Mesothelial cell of epicardium (in vitro differentiated cells): ENCODE measurements around the gene ANKRD22. TPM values are rescaled to one million over a fixed set of nuclear protein-coding genes. Genes with fewer than 3 reads are reported as not detected.

Source experiments
- DNase-seq, 2 experiments: peaks; one replicate each; pipeline ENCODE4 v3.0.0; 2021; ENCODE audit warnings: low spot score in 2 of 2; ENCODE audit not compliant: unreplicated experiment in 2 of 2
- H3K27ac Mint-ChIP-seq: 2 replicates; pipeline ENCODE4 v1.8.0; 2021; ENCODE audit warnings: mixed read lengths
- H3K27me3 Mint-ChIP-seq: 2 replicates; pipeline ENCODE4 v1.8.0; 2021; ENCODE audit warnings: low read depth, mixed read lengths
- H3K36me3 Mint-ChIP-seq: 2 replicates; pipeline ENCODE4 v1.8.0; 2021; ENCODE audit warnings: mixed read lengths
- H3K4me1 Mint-ChIP-seq: 2 replicates; pipeline ENCODE4 v1.8.0; 2021; ENCODE audit warnings: mixed read lengths
- H3K4me3 Mint-ChIP-seq: 2 replicates; pipeline ENCODE4 v1.8.0; 2021; ENCODE audit warnings: mild to moderate bottlenecking, moderate library complexity, mixed read lengths
- H3K9me3 Mint-ChIP-seq: 2 replicates; pipeline ENCODE4 v1.8.0; 2021; ENCODE audit warnings: mixed read lengths
- CTCF ChIP-seq: fragments of 200-600 bp; sonication (generic); IDR thresholded peaks from one replicate; pipeline ENCODE4 v1.5.0; 2021; ENCODE audit warnings: antibody characterized with exemption; ENCODE audit not compliant: unreplicated experiment
- total RNA-seq: library from RNA; stranded (reverse); gene quantifications from 3 replicates; pipeline ENCODE4 v1.2.1, GENCODE V29; 2021

The ANKRD22 gene
- total RNA-seq, 1 donor from 2014 or later: 0.63 TPM

GRCh38 chr10:88782222-88782621 is 69.4 kb downstream of the ANKRD22 start:
- DNase-seq: no peak
- Mint-ChIP-seq H3K27me3 (peaks cover 14% of the 10 kb centered on the region), H3K4me3 (no peak overlapping the region), H3K36me3 (no peaks in the 10 kb centered on the region), H3K27ac (no peak overlapping the region), H3K4me1 (no peaks in the 10 kb centered on the region), H3K9me3 (no peaks in the 10 kb centered on the region)
- TF ChIP-seq CTCF: no peak

GRCh38 chr10:88781206-88781605 is 70.4 kb downstream of the ANKRD22 start:
- Mint-ChIP-seq H3K36me3 (no peaks in the 10 kb centered on the region), H3K4me1 (no peaks in the 10 kb centered on the region), H3K9me3 (no peaks in the 10 kb centered on the region), H3K27ac (no peak overlapping the region), H3K27me3 (peaks cover 21% of the 10 kb centered on the region), H3K4me3 (no peak overlapping the region)
- no peak for TF ChIP-seq CTCF
- no peak for DNase-seq

Other genes with a start within 250 kb of the ANKRD22 start
- not detected in 3 replicates for gene LIPF, start 187.4 kb downstream of the ANKRD22 start, total RNA-seq
- gene LIPK, start 145.6 kb downstream of the ANKRD22 start, total RNA-seq: not detected in 3 replicates
- not detected in 3 replicates for gene LIPN, start 91.8 kb downstream of the ANKRD22 start, total RNA-seq
- gene LIPM, start 49.1 kb downstream of the ANKRD22 start, total RNA-seq: not detected in 3 replicates
- gene STAMBPL1, start 28.4 kb upstream of the ANKRD22 start, total RNA-seq: 2.8 to 3.8 TPM (median 3.6 TPM) in 3 replicates
- gene ACTA2, start 100.9 kb upstream of the ANKRD22 start, total RNA-seq: 126 to 133 TPM (median 126 TPM) in 3 replicates
- gene FAS, start 139.0 kb upstream of the ANKRD22 start, total RNA-seq: 6.1 to 6.8 TPM (median 6.3 TPM) in 3 replicates